ENCODE measurements around the gene FRS3. TPM values are rescaled to one million over a fixed set of nuclear protein-coding genes. Genes with fewer than 3 reads are reported as not detected.

FRS3 gene
- total RNA-seq, 1 experiment from 2014 or later: 5.9 TPM

DNA sequence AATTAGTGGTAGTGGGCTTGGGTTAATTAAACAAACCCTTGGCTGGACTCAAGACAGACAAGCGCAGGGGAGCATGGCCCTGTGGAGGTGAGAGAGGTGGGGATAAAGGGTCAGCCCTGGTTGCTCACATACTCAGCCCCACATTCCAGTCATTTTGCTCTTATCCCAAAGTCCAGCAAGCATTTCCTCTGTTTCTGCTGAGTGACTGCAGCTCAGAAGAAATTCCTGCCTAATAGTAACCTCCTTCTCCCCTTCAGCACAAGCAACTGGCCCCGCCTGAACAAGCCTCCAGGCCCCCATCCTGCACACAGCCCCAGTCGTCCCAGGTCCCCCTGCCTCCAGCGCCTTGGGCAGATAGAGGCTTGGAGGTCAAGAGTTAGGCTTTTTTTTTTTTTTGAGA, 40.7 kb downstream of the FRS3 start:
- H3K4me2 ChIP-seq (ENCODE audit: low read length): no peak overlapping the region
- no peaks in the 10 kb centered on the region for H4K20me1 ChIP-seq (ENCODE audit: insufficient read depth)
- ATAC-seq (no peak), DNase-seq (ENCODE audit: low read depth, low spot score) (no peak)
- TF ChIP-seq POLR2A (IDR thresholded peaks at IDR 0.05; ENCODE audit: borderline replicate concordance, extremely low read depth, insufficient read depth, insufficient read length) (no peak), TCF7L2 (IDR thresholded peaks at IDR 0.05; ENCODE audit: borderline replicate concordance, extremely low read depth, insufficient read depth, insufficient read length) (no peak), EZH2 (IDR thresholded peaks at IDR 0.05) (no peak), CEBPB (IDR thresholded peaks at IDR 0.05; ENCODE audit: low read depth) (no peak), JUND (IDR thresholded peaks at IDR 0.05) (no peak), FOSL1 (IDR thresholded peaks at IDR 0.05; ENCODE audit: low read depth) (no peak), SRF (IDR thresholded peaks at IDR 0.05; ENCODE audit: low read depth) (no peak), YY1 (IDR thresholded peaks at IDR 0.05; ENCODE audit: extremely low read depth, insufficient replicate concordance, low read depth, low read length) (no peak)
- TF ChIP-seq, protein P1, sequence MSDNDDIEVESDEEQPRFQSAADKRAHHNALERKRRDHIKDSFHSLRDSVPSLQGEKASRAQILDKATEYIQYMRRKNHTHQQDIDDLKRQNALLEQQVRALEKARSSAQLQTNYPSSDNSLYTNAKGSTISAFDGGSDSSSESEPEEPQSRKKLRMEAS (IDR thresholded peaks at IDR 0.05): no peak
- TF ChIP-seq, protein P2, sequence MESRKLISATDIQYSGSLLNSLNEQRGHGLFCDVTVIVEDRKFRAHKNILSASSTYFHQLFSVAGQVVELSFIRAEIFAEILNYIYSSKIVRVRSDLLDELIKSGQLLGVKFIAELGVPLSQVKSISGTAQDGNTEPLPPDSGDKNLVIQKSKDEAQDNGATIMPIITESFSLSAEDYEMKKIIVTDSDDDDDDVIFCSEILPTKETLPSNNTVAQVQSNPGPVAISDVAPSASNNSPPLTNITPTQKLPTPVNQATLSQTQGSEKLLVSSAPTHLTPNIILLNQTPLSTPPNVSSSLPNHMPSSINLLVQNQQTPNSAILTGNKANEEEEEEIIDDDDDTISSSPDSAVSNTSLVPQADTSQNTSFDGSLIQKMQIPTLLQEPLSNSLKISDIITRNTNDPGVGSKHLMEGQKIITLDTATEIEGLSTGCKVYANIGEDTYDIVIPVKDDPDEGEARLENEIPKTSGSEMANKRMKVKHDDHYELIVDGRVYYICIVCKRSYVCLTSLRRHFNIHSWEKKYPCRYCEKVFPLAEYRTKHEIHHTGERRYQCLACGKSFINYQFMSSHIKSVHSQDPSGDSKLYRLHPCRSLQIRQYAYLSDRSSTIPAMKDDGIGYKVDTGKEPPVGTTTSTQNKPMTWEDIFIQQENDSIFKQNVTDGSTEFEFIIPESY (IDR thresholded peaks at IDR 0.05; ENCODE audit: extremely low read depth, insufficient replicate concordance, low read length): no peak
- ChIA-PET CTCF (no interaction called here), POLR2A (no interaction called here), RAD21 (ENCODE audit: low non-redundant PET in 1 of 2, low total read pairs in 2 of 2, uncharacterized antibody in 2 of 2, unreplicated experiment in 2 of 2) (no interaction called here)
- no peaks in the 10 kb centered on the region for H3K27me3 ChIP-seq (ENCODE audit: insufficient read depth, low read length)
- H3K27ac ChIP-seq (ENCODE audit: low read depth, low read length): no peak overlapping the region
- H3K9ac ChIP-seq (ENCODE audit: low read length): no peak overlapping the region
- intact Hi-C loops (cut with micrococcal nuclease): no loop called here
- peaks cover 10 to 29% of the 10 kb centered on the region in 2 experiments for H3K4me1 ChIP-seq (ENCODE audit: control insufficient read depth in 1 of 2, insufficient read depth in 2 of 2, low read length in 2 of 2)
- H3K79me2 ChIP-seq (ENCODE audit: insufficient read depth, low read length): no peaks in the 10 kb centered on the region
- no peaks in the 10 kb centered on the region for H3K9me2 ChIP-seq (ENCODE audit: insufficient read depth)
- BruUV-seq (replicated peaks): no TSS peak
- H3K4me3 ChIP-seq (replicated peaks in 1 of 2; ENCODE audit: low read depth in 1 of 2, low read length in 2 of 2): no peak overlapping the region
- H3K9me3 ChIP-seq (ENCODE audit: control insufficient read depth in 1 of 2, insufficient read depth in 1 of 2, low read depth in 1 of 2, low read length in 2 of 2): no peaks in the 10 kb centered on the region
- no peak overlapping the region for H2AFZ ChIP-seq (ENCODE audit: low read depth, low read length, poor library complexity, severe bottlenecking)
- H3K36me3 ChIP-seq (ENCODE audit: control insufficient read depth in 1 of 2, insufficient read depth in 2 of 2, low read length in 2 of 2): no peaks in the 10 kb centered on the region
